Natural killer cell (primary cell): ENCODE results near the gene WDR19. TPM values are rescaled to one million over a fixed set of nuclear protein-coding genes. Genes with fewer than 3 reads are reported as not detected.

ENCODE experiments used
- ATAC-seq, 3 donors: fragments of 150-1000 bp in 2 of 3; fragments of 200-7000 bp in 1 of 3; cut with Tn5 transposase; 1 replicate in 1 of 3; 2 replicates in 2 of 3; pipeline ENCODE4 v1.10.0; 2021; ENCODE audit warnings: mild to moderate bottlenecking in 2 of 3, moderate library complexity in 2 of 3
- DNase-seq, 2 donors: peaks; one replicate each; pipeline versions ENCODE4 v3.0.0 to v3.0.0-alpha.2; 2013 to 2021; ENCODE audit warnings: mixed read lengths in 1 of 2
- H3K27ac ChIP-seq: one replicate; pipeline ENCODE4 v1.5.1; 2013; ENCODE audit warnings: mild to moderate bottlenecking, low read length
- H3K27me3 ChIP-seq: one replicate; pipeline ENCODE4 v1.6.1; 2013; ENCODE audit warnings: low read length; ENCODE audit not compliant: control insufficient read depth, insufficient read depth
- H3K36me3 ChIP-seq: one replicate; pipeline ENCODE4 v1.6.1; 2013; ENCODE audit warnings: low read length; ENCODE audit not compliant: control insufficient read depth, insufficient read depth
- H3K4me1 ChIP-seq: one replicate; pipeline ENCODE4 v1.6.1; 2013; ENCODE audit warnings: low read length; ENCODE audit not compliant: control insufficient read depth, insufficient read depth
- H3K4me3 ChIP-seq: one replicate; pipeline ENCODE4 v1.5.1; 2013; ENCODE audit warnings: low read length
- H3K9me3 ChIP-seq: one replicate; pipeline ENCODE4 v1.6.1; 2013; ENCODE audit warnings: low read length; ENCODE audit not compliant: control insufficient read depth, insufficient read depth
- H3K27ac Mint-ChIP-seq, 2 donors: one replicate each; pipeline ENCODE4 v1.8.0; 2022; ENCODE audit warnings: mild to moderate bottlenecking in 2 of 2, mixed read lengths in 2 of 2, moderate library complexity in 1 of 2
- H3K27me3 Mint-ChIP-seq, 2 donors: one replicate each; pipeline ENCODE4 v1.8.0; 2022; ENCODE audit warnings: low read depth in 2 of 2, mixed read lengths in 2 of 2
- H3K36me3 Mint-ChIP-seq: one replicate; pipeline ENCODE4 v1.8.0; 2022; ENCODE audit warnings: mixed read lengths
- H3K4me1 Mint-ChIP-seq, 2 donors: one replicate each; pipeline ENCODE4 v1.8.0; 2022; ENCODE audit warnings: mixed read lengths in 2 of 2
- H3K4me3 Mint-ChIP-seq: one replicate; pipeline ENCODE4 v1.8.0; 2022; ENCODE audit warnings: mild to moderate bottlenecking, moderate library complexity, mixed read lengths
- H3K9me3 Mint-ChIP-seq, 2 donors: one replicate each; pipeline ENCODE4 v1.8.0; 2022; ENCODE audit warnings: mixed read lengths in 2 of 2
- CTCF ChIP-seq: fragments of 200-600 bp; IDR thresholded peaks from one replicate; pipeline ENCODE4 v1.8.0; 2022; ENCODE audit warnings: antibody characterized with exemption
- WGBS: methylation state at CpG from one replicate; pipeline ENCODE4 v1.1.7; 2013; ENCODE audit warnings: missing lambda C conversion rate; ENCODE audit not compliant: insufficient coverage; 5-methylcytosine and 5-hydroxymethylcytosine counted together
- intact Hi-C: fragments of 100-400 bp; cut with micrococcal nuclease; formaldehyde crosslinking; loops from one replicate; pipeline ENCODE4 v1.14.2; 2022
- total RNA-seq, 4 donors: library from RNA; stranded (reverse); fragments of 120-200 nt in 1 of 4; gene quantifications; one replicate each; pipeline versions ENCODE4 v1.2.3 to v1.2.4, GENCODE V29; 2013 to 2022

The WDR19 gene
- total RNA-seq, 3 donors from 2014 or later (not counting 1 experiment from before 2014, with no cell fraction given) = 12.0 to 19.0 (median 13.8) TPM

- no CpG with 5 or more reads among the region's 1 CpG for WGBS
- no peak overlapping the region for H3K27ac ChIP-seq
- Mint-ChIP-seq H3K4me1 (no peaks in the 10 kb centered on the region), H3K36me3 (no peaks in the 10 kb centered on the region), H3K9me3 (no peaks in the 10 kb centered on the region), H3K27me3 (no peaks in the 10 kb centered on the region), H3K27ac (no peak overlapping the region), H3K4me3 (no peak overlapping the region)
- DNase-seq (no peak), ATAC-seq (no peak)
- H3K4me1 ChIP-seq = no peaks in the 10 kb centered on the region
- intact Hi-C loops = no loop called here
- no peak overlapping the region for H3K4me3 ChIP-seq
- no peak for TF ChIP-seq CTCF
- no peaks in the 10 kb centered on the region for H3K9me3 ChIP-seq
- no peaks in the 10 kb centered on the region for H3K27me3 ChIP-seq
- H3K36me3 ChIP-seq = no peaks in the 10 kb centered on the region
Measured at GRCh38 chr4:39146211-39146610, 36.1 kb upstream of the WDR19 start.

GRCh38 chr4:39154009-39154408, 28.3 kb upstream of the WDR19 start:
- Histone ChIP-seq H3K9me3 (no peaks in the 10 kb centered on the region), H3K4me1 (no peaks in the 10 kb centered on the region), H3K27me3 (no peaks in the 10 kb centered on the region), H3K4me3 (no peak overlapping the region), H3K36me3 (no peaks in the 10 kb centered on the region), H3K27ac (no peak overlapping the region)
- no peak for TF ChIP-seq CTCF
- Mint-ChIP-seq H3K27ac (no peak overlapping the region), H3K4me1 (no peaks in the 10 kb centered on the region), H3K4me3 (no peak overlapping the region), H3K36me3 (no peaks in the 10 kb centered on the region), H3K9me3 (no peaks in the 10 kb centered on the region), H3K27me3 (no peaks in the 10 kb centered on the region)
- no peak for ATAC-seq
- DNase-seq = no peak
- WGBS = 92% methylated on average over 4 of the region's 4 CpGs
- intact Hi-C loops = no loop called here

GRCh38 chr4:39157520-39157919, 24.8 kb upstream of the WDR19 start:
- Histone ChIP-seq H3K9me3 (no peaks in the 10 kb centered on the region), H3K36me3 (no peaks in the 10 kb centered on the region), H3K4me1 (no peaks in the 10 kb centered on the region), H3K4me3 (no peak overlapping the region), H3K27me3 (no peaks in the 10 kb centered on the region), H3K27ac (no peak overlapping the region)
- Mint-ChIP-seq H3K27ac (no peak overlapping the region), H3K4me1 (no peaks in the 10 kb centered on the region), H3K36me3 (no peaks in the 10 kb centered on the region), H3K4me3 (no peak overlapping the region), H3K9me3 (no peaks in the 10 kb centered on the region), H3K27me3 (no peaks in the 10 kb centered on the region)
- intact Hi-C loops = no loop called here
- DNase-seq (no peak), ATAC-seq (no peak)
- WGBS = 96% methylated on average over 2 of the region's 2 CpGs
- TF ChIP-seq CTCF = no peak

GRCh38 chr4:39166177-39166576, 16.2 kb upstream of the WDR19 start:
- Histone ChIP-seq H3K4me3 (no peak overlapping the region), H3K27ac (peak overlapping the region; percentile 0), H3K4me1 (no peaks in the 10 kb centered on the region), H3K9me3 (no peaks in the 10 kb centered on the region), H3K27me3 (no peaks in the 10 kb centered on the region), H3K36me3 (no peaks in the 10 kb centered on the region)
- no peaks in the 10 kb centered on the region for H3K4me1 Mint-ChIP-seq
- no peak overlapping the region for H3K27ac Mint-ChIP-seq
- TF ChIP-seq CTCF = no peak
- H3K27me3 Mint-ChIP-seq = peaks cover 15 to 38% of the 10 kb centered on the region in 2 donors
- H3K9me3 Mint-ChIP-seq = peaks cover 4% of the 10 kb centered on the region in 2 donors
- 60% methylated on average over 3 of the region's 3 CpGs for WGBS
- DNase-seq (no peak), ATAC-seq (no peak)
- H3K4me3 Mint-ChIP-seq = no peak overlapping the region
- H3K36me3 Mint-ChIP-seq = no peaks in the 10 kb centered on the region
- intact Hi-C loops = no loop called here
